Stomach (tissue), 4 donors: ENCODE measurements around the gene RPL29.

Experiments used
- CTCF ChIP-seq, 7 experiments: fragments of 450-650 bp in 4 of 7; fragments of 200-600 bp in 3 of 7; sonication (generic) in 3 of 7; IDR thresholded peaks; one replicate each; pipeline ENCODE4 v1.5.1; 2016 to 2019; ENCODE audit warnings: antibody characterized with exemption in 7 of 7, control low read depth in 2 of 7, mild to moderate bottlenecking in 1 of 7
- EP300 ChIP-seq: sonication (generic); formaldehyde crosslinking; IDR thresholded peaks from one replicate; pipeline ENCODE4 v1.6.1; 2017; ENCODE audit warnings: antibody characterized with exemption
- POLR2A ChIP-seq, 4 donors: fragments of 450-650 bp; IDR thresholded peaks; one replicate each; pipeline ENCODE4 v1.6.1; 2016; ENCODE audit warnings: antibody characterized with exemption in 4 of 4, control low read depth in 2 of 4, mild to moderate bottlenecking in 1 of 4, moderate library complexity in 1 of 4
- POLR2AphosphoS5 ChIP-seq, 3 donors: sonication (generic); formaldehyde crosslinking; IDR thresholded peaks; one replicate each; pipeline ENCODE4 v1.6.1; 2016; ENCODE audit warnings: antibody characterized with exemption in 3 of 3

- TF ChIP-seq POLR2A (IDR thresholded peaks at IDR 0.05) (no peak), CTCF (IDR thresholded peaks at IDR 0.05) (no peak), POLR2AphosphoS5 (IDR thresholded peaks at IDR 0.05) (no peak), EP300 (no peak)
Observed at GRCh38 chr3:52034212-52034611, 38.5 kb upstream of the RPL29 start.
